Testis (tissue), 3 donors: ENCODE measurements around the gene PNMA8B. TPM values are rescaled to one million over a fixed set of nuclear protein-coding genes. Genes with fewer than 3 reads are reported as not detected.
A peak's percentile ranks its signal among the peaks of the same experiment; 100 is the strongest.

Experiments used
- DNase-seq: peaks from one replicate; pipeline ENCODE4 v3.0.0-alpha.2; 2019
- H3K27ac ChIP-seq, 2 donors: fragments of 200-600 bp; sonication (generic); one replicate each; pipeline ENCODE4 v1.5.1; 2019
- H3K27me3 ChIP-seq: fragments of 200-600 bp; sonication (generic); one replicate; pipeline ENCODE4 v1.5.1; 2019
- H3K36me3 ChIP-seq: fragments of 200-600 bp; sonication (generic); one replicate; pipeline ENCODE4 v1.5.1; 2017; ENCODE audit warnings: low read depth; ENCODE audit errors: missing control alignments
- H3K4me1 ChIP-seq: fragments of 200-600 bp; sonication (generic); one replicate; pipeline ENCODE4 v1.5.1; 2019
- H3K4me3 ChIP-seq, 2 donors: fragments of 200-600 bp; sonication (generic); one replicate each; pipeline ENCODE4 v1.5.1; 2017 to 2019
- H3K9me3 ChIP-seq: fragments of 200-600 bp; sonication (generic); one replicate; pipeline ENCODE4 v1.5.1; 2017
- CTCF ChIP-seq, 3 experiments: fragments of 450-650 bp in 2 of 3; fragments of 200-600 bp in 1 of 3; sonication (generic) in 1 of 3; IDR thresholded peaks; one replicate each; pipeline ENCODE4 v1.5.1; 2016 to 2019; ENCODE audit warnings: antibody characterized with exemption in 3 of 3, mild to moderate bottlenecking in 2 of 3, moderate library complexity in 1 of 3
- POLR2A ChIP-seq: fragments of 450-650 bp; IDR thresholded peaks from one replicate; pipeline ENCODE4 v1.6.1; 2017; ENCODE audit warnings: antibody characterized with exemption, mild to moderate bottlenecking, moderate library complexity
- WGBS, 2 donors: methylation state at CpG; one replicate each; pipeline ENCODE4 v1.1.5; 2018; 5-methylcytosine and 5-hydroxymethylcytosine counted together
- intact Hi-C: fragments of 100-400 bp; cut with DNase I; formaldehyde crosslinking; loops from one replicate; pipeline ENCODE4 v1.15.1; 2023; ENCODE audit warnings: low total_unique reads
- polyA plus RNA-seq: library from polyadenylated mRNA; stranded (reverse); fragments of 350-450 nt; fragmentation: Illumina TruSeq; extraction: RNeasy Lipid Tissue Mini Kit (QIAGEN cat#74804); gene quantifications from one replicate; pipeline ENCODE4 v1.2.3, GENCODE V29; 2014; ENCODE audit warnings: low read depth, low replicate concordance; ENCODE audit not compliant: insufficient read depth
- total RNA-seq, 2 donors: library from RNA; depleted of rRNA; stranded (reverse); fragments of >200 nt; gene quantifications; one replicate each; pipeline ENCODE4 v1.2.3, GENCODE V29; 2016

Gene PNMA8B
- total and polyA plus RNA-seq, 3 donors from 2014 or later = 1.6 to 3.1 (median 3.1) TPM

- DNase-seq = no peak
- Histone ChIP-seq H3K9me3 (no peaks in the 10 kb centered on the region), H3K27ac (peak overlapping the region in 1 of 2 donors; percentile 45), H3K27me3 (no peaks in the 10 kb centered on the region), H3K4me3 (no peak overlapping the region), H3K4me1 (peaks cover 11% of the 10 kb centered on the region), H3K36me3 (no peaks in the 10 kb centered on the region)
- TF ChIP-seq POLR2A (no peak), CTCF (IDR thresholded peaks at IDR 0.05) (no peak)
- WGBS, 2 donors = 45 to 58% methylated on average over 6 of the region's 6 CpGs
- intact Hi-C loops = no loop called here
Observed at GRCh38 chr19:46451352-46451751, 44.3 kb downstream of the PNMA8B start.

GRCh38 chr19:46450737-46451136, 44.9 kb downstream of the PNMA8B start:
- H3K4me3 ChIP-seq = no peak overlapping the region
- H3K9me3 ChIP-seq = no peaks in the 10 kb centered on the region
- peak overlapping the region in 1 of 2 donors; percentile 45 for H3K27ac ChIP-seq
- TF ChIP-seq CTCF (IDR thresholded peaks at IDR 0.05) = no peak
- TF ChIP-seq POLR2A = no peak
- no peaks in the 10 kb centered on the region for H3K36me3 ChIP-seq
- DNase-seq = no peak
- WGBS, 2 donors = 51 to 65% methylated on average over 5 of the region's 5 CpGs
- no peaks in the 10 kb centered on the region for H3K27me3 ChIP-seq
- intact Hi-C loops = no loop called here
- peaks cover 11% of the 10 kb centered on the region for H3K4me1 ChIP-seq

- H3K4me1 ChIP-seq = peaks cover 11% of the 10 kb centered on the region
- no peaks in the 10 kb centered on the region for H3K9me3 ChIP-seq
- H3K36me3 ChIP-seq = no peaks in the 10 kb centered on the region
- WGBS, 2 donors = 48 to 51% methylated on average over 7 of the region's 7 CpGs
- H3K4me3 ChIP-seq = no peak overlapping the region
- TF ChIP-seq POLR2A = no peak
- TF ChIP-seq CTCF (IDR thresholded peaks at IDR 0.05) = no peak
- DNase-seq = no peak
- H3K27ac ChIP-seq = no peak overlapping the region
- H3K27me3 ChIP-seq = no peaks in the 10 kb centered on the region
- intact Hi-C loops = no loop called here
Observed at GRCh38 chr19:46449228-46449627, 46.4 kb downstream of the PNMA8B start.

GRCh38 chr19:46448601-46449000, 47.1 kb downstream of the PNMA8B start:
- peaks cover 11% of the 10 kb centered on the region for H3K4me1 ChIP-seq
- no peaks in the 10 kb centered on the region for H3K27me3 ChIP-seq
- no peak for TF ChIP-seq POLR2A
- TF ChIP-seq CTCF (IDR thresholded peaks at IDR 0.05) = no peak
- no peak overlapping the region for H3K4me3 ChIP-seq
- no peak overlapping the region for H3K27ac ChIP-seq
- intact Hi-C loops = no loop called here
- H3K9me3 ChIP-seq = no peaks in the 10 kb centered on the region
- no peaks in the 10 kb centered on the region for H3K36me3 ChIP-seq
- WGBS, 2 donors = 70 to 86% methylated on average over 10 of the region's 10 CpGs
- DNase-seq = no peak

GRCh38 chr19:46447824-46448223, 47.8 kb downstream of the PNMA8B start:
- Histone ChIP-seq H3K9me3 (no peaks in the 10 kb centered on the region), H3K27ac (peak overlapping the region; percentile 50 to 66), H3K36me3 (no peaks in the 10 kb centered on the region), H3K4me1 (peaks cover 16% of the 10 kb centered on the region), H3K4me3 (no peak overlapping the region), H3K27me3 (no peaks in the 10 kb centered on the region)
- 38 to 57% methylated on average over 5 of the region's 5 CpGs for WGBS, 2 donors
- intact Hi-C loops = no loop called here
- no peak for DNase-seq
- TF ChIP-seq POLR2A = no peak
- no peak for TF ChIP-seq CTCF (IDR thresholded peaks at IDR 0.05)
